CD4-positive, alpha-beta T cell treated with Interleukin-15 for 4 hours (primary cell): ENCODE data around the gene HGFAC.

ENCODE experiments used
- DNase-seq: peaks from one replicate; pipeline ENCODE4 v3.0.0-alpha.2; 2020; ENCODE audit warnings: low spot score

HGFAC gene

GRCh38 chr4:3473996-3474765 lies 32.4 kb downstream of the HGFAC start:
- no peak for DNase-seq

GRCh38 chr4:3475041-3475712 lies 33.4 kb downstream of the HGFAC start:
- no peak for DNase-seq

GRCh38 chr4:3475713-3476260 lies 34.0 kb downstream of the HGFAC start:
- DNase-seq, result no peak

- DNase-seq, result no peak
Observed at GRCh38 chr4:3476341-3476747, 34.6 kb downstream of the HGFAC start.

- no peak for DNase-seq
Observed at GRCh38 chr4:3476936-3477749, 35.4 kb downstream of the HGFAC start.

GRCh38 chr4:3477750-3478430 lies 36.1 kb downstream of the HGFAC start:
- no peak for DNase-seq

GRCh38 chr4:3478446-3479357 lies 36.9 kb downstream of the HGFAC start:
- DNase-seq, result no peak

- DNase-seq, result no peak
Observed at GRCh38 chr4:3479358-3480101, 37.8 kb downstream of the HGFAC start.

- peak; percentile 61 for DNase-seq
Observed at GRCh38 chr4:3480528-3481112, 38.9 kb downstream of the HGFAC start.

GRCh38 chr4:3481113-3481531 lies 39.4 kb downstream of the HGFAC start:
- no peak for DNase-seq

GRCh38 chr4:3481783-3482393 lies 40.1 kb downstream of the HGFAC start:
- DNase-seq, result no peak

- DNase-seq, result no peak
Observed at GRCh38 chr4:3482707-3483106, 40.9 kb downstream of the HGFAC start.

GRCh38 chr4:3483471-3483921 lies 41.7 kb downstream of the HGFAC start:
- no peak for DNase-seq

- no peak for DNase-seq
Observed at GRCh38 chr4:3484057-3484973, 42.5 kb downstream of the HGFAC start.

- no peak for DNase-seq
Observed at GRCh38 chr4:3485011-3485791, 43.4 kb downstream of the HGFAC start.

- no peak for DNase-seq
Observed at GRCh38 chr4:3485886-3486540, 44.2 kb downstream of the HGFAC start.
